B cell (primary cell): Measurements from ENCODE around the gene SPOCK3.

Source experiments
- EZH2 ChIP-seq: IDR thresholded peaks from 2 replicates; pipeline ENCODE4 v1.6.1; 2012; ENCODE audit warnings: borderline replicate concordance, low read depth, mild to moderate bottlenecking, moderate library complexity, low read length; ENCODE audit not compliant: insufficient read depth, poor library complexity, severe bottlenecking
- TF ChIP-seq, protein P1 (sequence below): fragments of 200-600 bp; IDR thresholded peaks from one replicate; pipeline ENCODE4 v1.8.0; 2022; ENCODE audit warnings: antibody characterized with exemption, mild to moderate bottlenecking

- TF ChIP-seq EZH2, result no peak
- TF ChIP-seq, protein P1, sequence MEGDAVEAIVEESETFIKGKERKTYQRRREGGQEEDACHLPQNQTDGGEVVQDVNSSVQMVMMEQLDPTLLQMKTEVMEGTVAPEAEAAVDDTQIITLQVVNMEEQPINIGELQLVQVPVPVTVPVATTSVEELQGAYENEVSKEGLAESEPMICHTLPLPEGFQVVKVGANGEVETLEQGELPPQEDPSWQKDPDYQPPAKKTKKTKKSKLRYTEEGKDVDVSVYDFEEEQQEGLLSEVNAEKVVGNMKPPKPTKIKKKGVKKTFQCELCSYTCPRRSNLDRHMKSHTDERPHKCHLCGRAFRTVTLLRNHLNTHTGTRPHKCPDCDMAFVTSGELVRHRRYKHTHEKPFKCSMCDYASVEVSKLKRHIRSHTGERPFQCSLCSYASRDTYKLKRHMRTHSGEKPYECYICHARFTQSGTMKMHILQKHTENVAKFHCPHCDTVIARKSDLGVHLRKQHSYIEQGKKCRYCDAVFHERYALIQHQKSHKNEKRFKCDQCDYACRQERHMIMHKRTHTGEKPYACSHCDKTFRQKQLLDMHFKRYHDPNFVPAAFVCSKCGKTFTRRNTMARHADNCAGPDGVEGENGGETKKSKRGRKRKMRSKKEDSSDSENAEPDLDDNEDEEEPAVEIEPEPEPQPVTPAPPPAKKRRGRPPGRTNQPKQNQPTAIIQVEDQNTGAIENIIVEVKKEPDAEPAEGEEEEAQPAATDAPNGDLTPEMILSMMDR, result no peak
Observed at GRCh38 chr4:167274351-167274750, 40.1 kb upstream of the SPOCK3 start.
